Measurements from ENCODE around the gene CCDC107.

The CCDC107 gene

DNA sequence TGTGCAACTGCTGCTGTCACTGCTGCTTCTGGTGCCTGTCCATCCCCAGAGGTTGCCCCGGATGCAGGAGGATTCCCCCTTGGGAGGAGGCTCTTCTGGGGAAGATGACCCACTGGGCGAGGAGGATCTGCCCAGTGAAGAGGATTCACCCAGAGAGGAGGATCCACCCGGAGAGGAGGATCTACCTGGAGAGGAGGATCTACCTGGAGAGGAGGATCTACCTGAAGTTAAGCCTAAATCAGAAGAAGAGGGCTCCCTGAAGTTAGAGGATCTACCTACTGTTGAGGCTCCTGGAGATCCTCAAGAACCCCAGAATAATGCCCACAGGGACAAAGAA is 15.9 kb downstream of the CCDC107 start:
- no peak for TF ChIP-seq CTCF (IDR thresholded peaks at IDR 0.05)

GRCh38 chr9:35675204-35675603 is 17.1 kb downstream of the CCDC107 start:
- no peak for TF ChIP-seq CTCF (IDR thresholded peaks at IDR 0.05)

DNA sequence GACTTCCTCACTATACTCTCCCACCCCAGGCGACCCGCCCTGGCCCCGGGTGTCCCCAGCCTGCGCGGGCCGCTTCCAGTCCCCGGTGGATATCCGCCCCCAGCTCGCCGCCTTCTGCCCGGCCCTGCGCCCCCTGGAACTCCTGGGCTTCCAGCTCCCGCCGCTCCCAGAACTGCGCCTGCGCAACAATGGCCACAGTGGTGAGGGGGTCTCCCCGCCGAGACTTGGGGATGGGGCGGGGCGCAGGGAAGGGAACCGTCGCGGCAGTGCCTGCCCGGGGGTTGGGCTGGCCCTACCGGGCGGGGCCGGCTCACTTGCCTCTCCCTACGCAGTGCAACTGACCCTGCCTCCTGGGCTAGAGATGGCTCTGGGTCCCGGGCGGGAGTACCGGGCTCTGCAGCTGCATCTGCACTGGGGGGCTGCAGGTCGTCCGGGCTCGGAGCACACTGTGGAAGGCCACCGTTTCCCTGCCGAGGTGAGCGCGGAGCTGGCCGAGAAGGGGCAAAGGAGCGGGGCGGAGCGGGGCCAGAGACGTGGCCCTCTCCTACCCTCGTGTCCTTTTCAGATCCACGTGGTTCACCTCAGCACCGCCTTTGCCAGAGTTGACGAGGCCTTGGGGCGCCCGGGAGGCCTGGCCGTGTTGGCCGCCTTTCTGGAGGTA is 17.8 kb downstream of the CCDC107 start:
- no peak for TF ChIP-seq CTCF (IDR thresholded peaks at IDR 0.05)

GRCh38 chr9:35679091-35679490 is 21.0 kb downstream of the CCDC107 start:
- no peak for TF ChIP-seq CTCF (IDR thresholded peaks at IDR 0.05)

DNA sequence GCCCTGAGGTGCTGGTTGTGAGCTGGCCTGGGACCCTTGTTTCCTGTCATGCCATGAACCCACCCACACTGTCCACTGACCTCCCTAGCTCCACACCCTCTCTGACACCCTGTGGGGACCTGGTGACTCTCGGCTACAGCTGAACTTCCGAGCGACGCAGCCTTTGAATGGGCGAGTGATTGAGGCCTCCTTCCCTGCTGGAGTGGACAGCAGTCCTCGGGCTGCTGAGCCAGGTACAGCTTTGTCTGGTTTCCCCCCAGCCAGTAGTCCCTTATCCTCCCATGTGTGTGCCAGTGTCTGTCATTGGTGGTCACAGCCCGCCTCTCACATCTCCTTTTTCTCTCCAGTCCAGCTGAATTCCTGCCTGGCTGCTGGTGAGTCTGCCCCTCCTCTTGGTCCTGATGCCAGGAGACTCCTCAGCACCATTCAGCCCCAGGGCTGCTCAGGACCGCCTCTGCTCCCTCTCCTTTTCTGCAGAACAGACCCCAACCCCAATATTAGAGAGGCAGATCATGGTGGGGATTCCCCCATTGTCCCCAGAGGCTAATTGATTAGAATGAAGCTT is 21.8 kb downstream of the CCDC107 start:
- TF ChIP-seq CTCF (IDR thresholded peaks at IDR 0.05), result no peak

- TF ChIP-seq CTCF (IDR thresholded peaks at IDR 0.05), result no peak
Observed at GRCh38 chr9:35680331-35681105, 22.4 kb downstream of the CCDC107 start.

DNA sequence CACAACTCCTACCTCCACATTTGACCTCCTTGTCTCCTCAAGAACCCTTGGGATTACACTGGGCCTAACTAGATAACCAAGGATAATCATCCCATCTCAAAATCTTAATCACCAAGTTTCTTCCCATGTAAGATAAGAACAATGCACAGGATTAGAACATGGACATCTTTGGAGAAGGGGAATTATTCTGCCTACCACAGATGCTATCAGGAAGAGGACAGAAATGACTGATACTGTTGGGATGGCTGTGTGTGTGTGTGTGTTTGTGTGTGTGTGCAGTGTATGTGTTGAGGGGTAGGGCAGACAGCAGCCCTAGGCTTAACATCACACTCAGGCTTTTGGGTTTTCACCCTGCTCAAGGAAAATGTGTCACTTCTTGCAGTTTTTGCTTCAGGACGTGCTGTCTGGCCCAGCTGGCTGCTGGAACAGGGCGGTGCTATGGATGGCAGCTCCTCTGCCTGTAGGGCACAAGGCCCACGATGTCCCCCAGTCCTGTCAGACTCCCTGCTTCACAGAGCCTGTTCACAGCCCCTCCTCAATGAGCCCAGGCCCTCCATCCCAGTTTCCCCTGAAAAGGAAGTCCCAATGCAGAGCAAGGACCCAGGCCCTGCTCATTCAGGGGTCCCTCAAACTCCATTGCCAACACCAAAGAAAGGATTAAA is 23.4 kb downstream of the CCDC107 start:
- TF ChIP-seq CTCF (IDR thresholded peaks at IDR 0.05), result no peak

All from LNCAP (cell line).